ENCODE results near the gene IL11RA.
A peak's percentile ranks its signal among the peaks of the same experiment; 100 is the strongest.

IL11RA gene

GRCh38 chr9:34687276-34688030, 35.5 kb downstream of the IL11RA start:
- DNase-seq (ENCODE audit: low spot score): no peak

DNA sequence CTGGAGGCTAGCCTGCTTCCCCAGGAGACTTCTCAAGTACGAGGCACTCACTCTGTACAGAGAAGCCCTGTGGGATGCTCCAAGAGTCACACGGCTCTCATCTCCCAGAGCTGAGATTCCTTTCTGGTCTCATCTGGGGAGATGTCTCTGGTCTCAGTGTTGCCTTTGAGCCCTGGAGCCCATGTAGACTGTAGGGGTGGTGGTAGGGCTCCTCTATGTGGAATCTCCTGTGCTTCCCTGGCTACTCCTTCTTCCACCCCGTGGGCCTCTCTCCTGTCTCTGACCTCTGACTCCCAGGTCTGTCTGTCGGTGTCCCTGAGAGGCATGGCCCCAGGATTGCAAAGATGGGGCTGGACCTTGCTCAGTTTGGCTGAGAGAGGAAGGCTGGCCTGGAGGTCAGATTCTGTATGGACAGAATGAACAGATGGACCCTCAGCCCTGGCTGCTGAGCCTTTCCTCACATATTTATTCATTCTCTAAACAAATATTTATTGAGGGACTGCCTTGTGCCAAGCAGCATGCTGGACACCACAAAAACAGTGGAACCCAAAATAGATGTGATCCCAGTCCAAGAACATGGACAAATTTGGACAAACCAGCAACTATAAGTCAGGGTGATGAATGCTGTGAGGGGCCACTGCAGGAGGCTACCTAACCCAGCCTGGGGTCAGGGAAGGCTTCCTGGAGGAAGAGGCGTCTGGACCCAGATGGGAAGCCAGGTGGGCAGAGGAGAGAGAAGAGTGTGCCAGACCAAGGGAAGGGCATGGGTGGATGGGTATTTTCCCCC, 36.5 kb downstream of the IL11RA start:
- DNase-seq (ENCODE audit: low spot score): no peak

- DNase-seq (ENCODE audit: low spot score): no peak
Measured at GRCh38 chr9:34689116-34689470, 37.1 kb downstream of the IL11RA start.

GRCh38 chr9:34689512-34689911, 37.5 kb downstream of the IL11RA start:
- no peak for DNase-seq (ENCODE audit: low spot score)

- no peak for DNase-seq (ENCODE audit: low spot score)
Measured at GRCh38 chr9:34690983-34691935, 39.3 kb downstream of the IL11RA start, which contains the start of gene CCL19. CCL19 (minus strand) TSS chr9:34691276; CDS start chr9:34691139, 137 bp downstream.

- no peak for DNase-seq (ENCODE audit: low spot score)
Measured at GRCh38 chr9:34691936-34692315, 39.9 kb downstream of the IL11RA start.

DNA sequence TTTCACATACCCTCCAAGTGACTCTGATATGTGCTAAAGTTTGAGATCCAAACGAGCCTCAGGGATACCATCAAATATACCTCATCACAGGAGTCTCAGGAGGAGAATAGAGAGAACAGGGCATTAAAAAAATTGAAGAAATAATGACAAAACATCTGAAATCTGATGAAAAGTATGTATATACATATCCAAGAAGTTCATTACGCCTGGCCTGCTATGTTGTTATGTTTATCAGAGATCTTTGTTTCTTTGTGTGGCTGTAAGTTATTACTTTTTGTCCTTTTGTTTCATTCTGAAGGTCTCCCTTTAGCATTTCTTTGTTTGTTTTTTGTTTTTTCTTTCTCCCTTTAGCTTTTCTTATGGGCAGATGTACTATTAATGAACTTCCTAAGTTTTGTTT, 41.6 kb downstream of the IL11RA start:
- DNase-seq (ENCODE audit: low spot score): no peak

DNA sequence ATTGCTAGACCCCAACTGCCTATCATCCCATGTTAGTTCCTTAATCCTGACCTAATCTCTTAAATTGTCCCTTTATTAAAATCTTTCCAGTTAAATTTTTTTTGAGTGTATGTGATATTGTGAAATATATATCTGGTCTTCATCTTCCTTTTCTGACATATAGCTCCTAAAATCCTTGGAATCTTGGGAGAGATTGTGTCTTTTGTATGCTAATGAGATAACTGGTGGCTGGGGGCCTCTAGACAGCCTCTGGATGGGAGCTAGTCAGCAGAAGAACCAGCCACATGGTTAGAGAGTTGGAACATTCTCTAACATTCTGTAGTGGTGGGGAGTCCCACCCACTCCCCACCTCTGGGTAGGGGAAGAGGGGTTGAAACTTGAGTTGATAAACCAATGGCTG, 42.8 kb downstream of the IL11RA start:
- no peak for DNase-seq (ENCODE audit: low spot score)

DNA sequence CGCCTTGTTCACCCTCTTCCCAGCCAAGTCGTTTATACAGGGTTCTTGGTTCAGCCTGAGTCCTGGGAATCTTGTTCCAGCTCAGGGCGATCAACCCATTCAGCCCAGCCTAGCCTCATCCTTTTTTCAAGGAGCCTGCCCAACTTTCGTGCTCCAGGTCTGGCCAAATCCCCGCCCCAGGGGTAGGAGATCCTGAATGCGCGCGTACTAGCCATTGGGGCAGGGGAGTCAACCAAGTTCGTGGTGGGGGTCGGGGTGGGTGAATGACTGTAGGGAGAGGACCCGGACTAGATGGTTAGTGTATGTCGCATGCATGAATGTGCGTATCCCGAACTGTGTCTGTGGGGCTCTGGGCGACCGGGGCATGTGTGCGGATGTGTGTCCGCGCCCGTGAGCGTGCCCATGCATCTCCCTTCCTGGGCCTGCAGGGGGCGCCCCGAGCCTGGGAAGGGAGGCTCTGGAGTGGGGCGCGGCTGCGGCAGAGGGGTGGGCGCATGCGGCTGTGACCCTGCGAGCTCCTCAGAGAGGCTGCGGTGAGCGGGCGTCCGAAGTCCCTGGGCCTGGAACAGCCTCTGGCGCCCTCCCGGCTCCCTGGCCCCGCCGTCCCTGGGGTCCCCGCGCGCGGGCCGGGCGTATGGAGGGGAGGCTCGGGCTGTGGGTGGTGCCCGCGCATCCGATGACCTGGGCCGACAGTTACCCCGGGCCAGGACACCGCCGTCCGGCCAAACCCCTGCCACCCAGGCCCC, 49.2 kb downstream of the IL11RA start:
- peak; percentile 81 for DNase-seq (ENCODE audit: low spot score)

- peak; percentile 88 for DNase-seq (ENCODE audit: low spot score)
Measured at GRCh38 chr9:34701769-34702736, 50.1 kb downstream of the IL11RA start.

- no peak for DNase-seq (ENCODE audit: low spot score)
Measured at GRCh38 chr9:34707130-34707529, 55.1 kb downstream of the IL11RA start.

DNA sequence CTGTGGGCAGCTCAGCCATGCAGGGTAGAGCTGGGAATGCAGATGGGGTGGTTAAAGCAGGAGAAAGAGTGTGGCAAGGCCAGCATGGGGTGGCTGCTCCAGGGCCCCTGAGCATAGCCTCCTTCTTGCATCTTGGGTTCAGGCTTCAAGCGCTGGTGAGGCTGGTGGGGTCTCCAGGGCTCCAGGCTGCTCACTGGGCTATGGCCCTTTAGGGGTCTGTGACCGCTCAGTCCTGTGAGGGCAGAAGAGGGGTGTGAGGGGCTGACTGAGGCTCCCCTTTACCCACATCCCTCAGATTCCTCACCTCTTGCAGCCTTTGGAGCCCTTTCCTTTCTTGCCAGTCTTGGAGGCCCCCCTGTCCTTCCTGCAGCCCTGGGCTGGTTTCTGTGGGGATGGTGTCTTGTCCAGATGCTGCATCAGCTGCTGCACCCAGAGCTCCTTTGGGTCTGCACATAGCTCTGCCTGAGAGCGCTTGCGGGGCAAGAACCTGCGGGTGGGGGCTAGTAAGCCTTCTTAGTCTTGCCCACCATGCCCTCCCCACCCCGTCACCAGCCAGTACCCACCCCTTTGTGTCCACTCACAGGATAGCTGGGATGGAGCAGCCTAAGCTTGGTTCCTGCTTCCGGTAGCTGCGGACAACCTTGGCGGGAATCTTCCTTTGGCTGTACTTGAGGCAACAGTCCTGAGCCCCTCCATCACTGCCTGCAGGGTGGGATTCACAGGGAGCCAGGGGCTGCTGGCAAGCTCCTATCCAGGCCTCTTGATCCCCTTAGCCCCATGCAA, 57.4 kb downstream of the IL11RA start:
- no peak for DNase-seq (ENCODE audit: low spot score)

GRCh38 chr9:34710023-34710422, 58.0 kb downstream of the IL11RA start, which contains the start of gene CCL21:
CCL21 (minus strand) TSS chr9:34710136; CDS start chr9:34710066, 70 bp downstream.
- DNase-seq (ENCODE audit: low spot score): no peak
